SK-N-SH treated with all-trans-retinoic acid at 6 μM for 48 hours (cell line): Measurements from ENCODE around the gene CALCOCO1.

Experiments
- ATAC-seq: fragments of 200-7000 bp; cut with Tn5 transposase; 3 replicates; pipeline ENCODE4 v1.9.1; 2020; ENCODE audit warnings: mild to moderate bottlenecking, moderate library complexity
- ARNTL ChIP-seq: fragments of 450-650 bp; formaldehyde crosslinking; IDR thresholded peaks from 2 replicates; pipeline ENCODE4 v1.5.0; 2020; ENCODE audit warnings: low read depth, mild to moderate bottlenecking, moderate library complexity, borderline replicate concordance
- BACH2 ChIP-seq: fragments of 250-450 bp; sonication (Bioruptor Pico); IDR thresholded peaks from 2 replicates; pipeline ENCODE4 v1.9.0; 2021; ENCODE audit warnings: mild to moderate bottlenecking, borderline replicate concordance
- CREB5 ChIP-seq: fragments of 250-450 bp; sonication (Bioruptor Pico); IDR thresholded peaks from 2 replicates; pipeline ENCODE4 v1.5.1; 2020; ENCODE audit warnings: low read depth, mild to moderate bottlenecking, moderate library complexity
- CSRNP3 ChIP-seq: fragments of 250-450 bp; sonication (Bioruptor Pico); IDR thresholded peaks from 2 replicates; pipeline ENCODE4 v1.5.1; 2021; ENCODE audit warnings: mild to moderate bottlenecking, moderate library complexity
- GLIS3 ChIP-seq: fragments of 250-450 bp; sonication (Bioruptor Pico); IDR thresholded peaks from 2 replicates; pipeline ENCODE4 v1.5.0; 2020; ENCODE audit warnings: mild to moderate bottlenecking, moderate library complexity
- ISL1 ChIP-seq: fragments of 250-450 bp; sonication (Bioruptor Pico); IDR thresholded peaks from 2 replicates; pipeline ENCODE4 v2.1.2; 2022; ENCODE audit warnings: mild to moderate bottlenecking, moderate library complexity
- OSR1 ChIP-seq: fragments of 250-450 bp; sonication (Bioruptor Pico); IDR thresholded peaks from 2 replicates; pipeline ENCODE4 v1.8.0; 2022; ENCODE audit warnings: moderate library complexity, mild to moderate bottlenecking, inconsistent platforms
- PATZ1 ChIP-seq: fragments of 250-450 bp; sonication (Bioruptor Pico); IDR thresholded peaks from 2 replicates; pipeline ENCODE4 v1.8.0; 2020; ENCODE audit warnings: mild to moderate bottlenecking, moderate library complexity, borderline replicate concordance
- POU6F1 ChIP-seq: fragments of 250-450 bp; sonication (Bioruptor Pico); IDR thresholded peaks from 2 replicates; pipeline ENCODE4 v1.8.0; 2021; ENCODE audit warnings: low read depth, mild to moderate bottlenecking, moderate library complexity, borderline replicate concordance
- PPARA ChIP-seq: fragments of 250-450 bp; sonication (Bioruptor Pico); IDR thresholded peaks from 2 replicates; pipeline ENCODE4 v1.5.0; 2020; ENCODE audit warnings: mild to moderate bottlenecking, borderline replicate concordance
- RARB ChIP-seq: fragments of 250-450 bp; sonication (Bioruptor Pico); IDR thresholded peaks from 2 replicates; pipeline ENCODE4 v1.8.0; 2021; ENCODE audit warnings: mild to moderate bottlenecking, moderate library complexity
- TCF4 ChIP-seq: fragments of 250-450 bp; sonication (Bioruptor Pico); IDR thresholded peaks from 2 replicates; pipeline ENCODE4 v1.8.0; 2021; ENCODE audit warnings: mild to moderate bottlenecking, moderate library complexity, borderline replicate concordance
- TSHZ2 ChIP-seq: fragments of 250-450 bp; sonication (Bioruptor Pico); IDR thresholded peaks from 2 replicates; pipeline ENCODE4 v1.5.0; 2020; ENCODE audit warnings: mild to moderate bottlenecking, moderate library complexity
- ZFP3 ChIP-seq: fragments of 250-450 bp; sonication (Bioruptor Pico); IDR thresholded peaks from 2 replicates; pipeline ENCODE4 v1.5.0; 2020; ENCODE audit warnings: mild to moderate bottlenecking, moderate library complexity
- ZFP30 ChIP-seq: fragments of 450-650 bp; formaldehyde crosslinking; IDR thresholded peaks from 2 replicates; pipeline ENCODE4 v1.5.0; 2022; ENCODE audit warnings: mild to moderate bottlenecking, moderate library complexity
- ZNF565 ChIP-seq: fragments of 450-650 bp; formaldehyde crosslinking; conservative IDR thresholded peaks from 2 replicates; pipeline ENCODE4 v1.5.0; 2020; ENCODE audit warnings: low read depth, mild to moderate bottlenecking, moderate library complexity
- ZNF70 ChIP-seq: fragments of 450-650 bp; formaldehyde crosslinking; IDR thresholded peaks from 2 replicates; pipeline ENCODE4 v1.5.0; 2020; ENCODE audit warnings: mild to moderate bottlenecking, moderate library complexity
- ZNF8 ChIP-seq: fragments of 450-650 bp; formaldehyde crosslinking; IDR thresholded peaks from 2 replicates; pipeline ENCODE4 v1.5.0; 2020; ENCODE audit warnings: mild to moderate bottlenecking, moderate library complexity

CALCOCO1 gene

GRCh38 chr12:53754188-53754585 is 26.9 kb upstream of the CALCOCO1 start (continued):
- TF ChIP-seq TSHZ2 (CRISPR knock-in tag) (no peak), OSR1 (CRISPR knock-in tag) (no peak), GLIS3 (CRISPR knock-in tag) (no peak), ZFP30 (CRISPR knock-in tag) (no peak), PPARA (CRISPR knock-in tag) (no peak)

- no peak for ATAC-seq
- TF ChIP-seq ZNF70 (no peak), POU6F1 (no peak), GLIS3 (CRISPR knock-in tag) (no peak), OSR1 (CRISPR knock-in tag) (no peak), CSRNP3 (CRISPR knock-in tag) (no peak), CREB5 (CRISPR knock-in tag) (no peak), ZFP30 (CRISPR knock-in tag) (no peak), BACH2 (CRISPR knock-in tag) (no peak), RARB (CRISPR knock-in tag) (no peak)
These were observed 25.4 kb upstream of the CALCOCO1 start for GRCh38 chr12:53752621-53753020.

- TF ChIP-seq PATZ1 (CRISPR knock-in tag) (no peak), ZNF8 (CRISPR knock-in tag) (no peak), ISL1 (CRISPR knock-in tag) (no peak), ZFP3 (no peak), RARB (CRISPR knock-in tag) (no peak)
- no peak for ATAC-seq
These were observed 24.9 kb upstream of the CALCOCO1 start for GRCh38 chr12:53752192-53752601.

GRCh38 chr12:53751336-53752191 is 24.3 kb upstream of the CALCOCO1 start, which contains the start of gene CISTR:
Gene CISTR (minus strand): TSS chr12:53751979.
- peak; percentile 6; the same call in 1 of the 3 replicates for ATAC-seq
- TF ChIP-seq ZNF565 (CRISPR knock-in tag): no peak
- TF ChIP-seq ZFP3: no peak
- no peak for TF ChIP-seq BACH2 (CRISPR knock-in tag)
- TF ChIP-seq RARB (CRISPR knock-in tag): no peak
- no peak for TF ChIP-seq CREB5 (CRISPR knock-in tag)
- TF ChIP-seq PATZ1 (CRISPR knock-in tag): no peak
- TF ChIP-seq ARNTL: no peak
- TF ChIP-seq POU6F1: no peak
- no peak for TF ChIP-seq ZNF8 (CRISPR knock-in tag)
- no peak for TF ChIP-seq TCF4 (CRISPR knock-in tag)
